Stimulated activated memory B cell treated with anti-CD40 and anti-IgM and Interleukin-4, amounts not matched to agents 10 μg/mL and 1 μg/mL and 100 μg/mL, for 72 hours (primary cell): ENCODE results near the gene SPEM1.

Experiments
- ATAC-seq: fragments of 150-1000 bp; cut with Tn5 transposase; 2 replicates; pipeline ENCODE4 v1.10.0; 2021
- H3K27ac Mint-ChIP-seq: one replicate; pipeline ENCODE4 v1.8.0; 2022; ENCODE audit warnings: mild to moderate bottlenecking, mixed read lengths
- H3K27me3 Mint-ChIP-seq: one replicate; pipeline ENCODE4 v1.8.0; 2022; ENCODE audit warnings: mixed read lengths
- H3K36me3 Mint-ChIP-seq: one replicate; pipeline ENCODE4 v1.8.0; 2022; ENCODE audit warnings: mixed read lengths
- H3K4me1 Mint-ChIP-seq: one replicate; pipeline ENCODE4 v1.8.0; 2022; ENCODE audit warnings: mixed read lengths
- H3K4me3 Mint-ChIP-seq: one replicate; pipeline ENCODE4 v1.8.0; 2022; ENCODE audit warnings: mild to moderate bottlenecking, moderate library complexity, mixed read lengths
- H3K9me3 Mint-ChIP-seq: one replicate; pipeline ENCODE4 v1.8.0; 2022; ENCODE audit warnings: mixed read lengths

SPEM1 gene

DNA sequence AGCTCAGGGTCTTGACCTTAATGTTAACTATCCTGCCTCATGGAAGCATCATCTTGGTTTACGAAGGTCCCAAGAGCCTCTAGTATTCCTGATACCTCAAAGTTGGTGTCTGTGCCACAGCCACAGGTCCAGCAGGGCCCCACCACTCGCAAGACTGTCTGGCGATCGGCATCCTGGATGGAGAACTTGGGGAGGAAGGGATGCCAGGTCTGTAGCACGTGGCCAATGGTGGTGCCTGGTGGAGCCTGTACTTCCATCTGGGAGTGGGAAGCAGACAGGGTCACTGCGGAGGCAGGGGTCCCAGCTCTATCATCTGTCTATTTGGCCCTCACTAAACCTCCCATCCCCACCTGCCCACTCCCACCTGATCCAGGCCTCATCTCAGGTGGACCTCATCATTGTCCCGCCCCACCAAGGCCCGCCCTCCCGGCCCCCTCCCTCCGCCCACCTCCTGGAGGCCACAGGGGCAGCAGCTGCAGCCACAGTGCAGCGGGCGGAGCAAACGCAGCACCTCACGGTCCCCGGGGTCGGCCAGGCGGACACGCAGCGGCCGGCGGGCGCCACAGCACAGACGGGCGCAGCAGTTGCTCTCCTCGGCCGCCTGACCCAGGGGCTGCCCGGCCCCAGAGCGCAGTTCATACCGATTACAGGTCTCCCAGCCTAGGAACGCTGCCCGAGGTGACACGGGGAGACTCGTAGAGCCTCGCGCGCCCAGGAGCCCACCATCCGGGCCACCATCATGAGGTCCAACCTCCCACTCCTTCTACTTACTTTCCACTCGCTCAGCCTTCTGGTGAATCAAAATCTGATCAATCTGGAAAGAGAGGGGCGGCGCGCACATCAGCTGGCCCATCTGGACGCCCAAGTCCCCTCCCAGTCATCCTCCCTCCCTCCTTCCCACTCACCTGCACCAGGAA lies 27.2 kb upstream of the SPEM1 start:
- Mint-ChIP-seq H3K27ac (peak overlapping the region; percentile 80), H3K4me1 (peaks cover 20% of the 10 kb centered on the region), H3K4me3 (peak overlapping the region; percentile 98), H3K36me3 (peaks cover 10% of the 10 kb centered on the region), H3K9me3 (no peaks in the 10 kb centered on the region), H3K27me3 (no peaks in the 10 kb centered on the region)
- ATAC-seq = no peak

GRCh38 chr17:7393613-7394451 lies 26.3 kb upstream of the SPEM1 start:
- Mint-ChIP-seq H3K36me3 (peaks cover 10% of the 10 kb centered on the region), H3K27ac (peak overlapping the region; percentile 80), H3K4me1 (peaks cover 20% of the 10 kb centered on the region), H3K27me3 (no peaks in the 10 kb centered on the region), H3K4me3 (peak overlapping the region; percentile 98), H3K9me3 (no peaks in the 10 kb centered on the region)
- ATAC-seq = peak; percentile 72

- no peaks in the 10 kb centered on the region for H3K9me3 Mint-ChIP-seq
- H3K27ac Mint-ChIP-seq = peak within 1 kb of the TSS; percentile 80
- H3K4me3 Mint-ChIP-seq = peak within 1 kb of the TSS; percentile 98
- ATAC-seq = peak; percentile 95
- peaks cover 7% of the 10 kb centered on the region for H3K36me3 Mint-ChIP-seq
- H3K27me3 Mint-ChIP-seq = no peaks in the 10 kb centered on the region
- peaks cover 20% of the 10 kb centered on the region for H3K4me1 Mint-ChIP-seq
Observed at GRCh38 chr17:7394452-7395191, 25.5 kb upstream of the SPEM1 start, which contains the start of gene PLSCR3. TSS of gene PLSCR3 (minus strand) at chr17:7394525. CDS start at chr17:7394110, 415 bp downstream.

DNA sequence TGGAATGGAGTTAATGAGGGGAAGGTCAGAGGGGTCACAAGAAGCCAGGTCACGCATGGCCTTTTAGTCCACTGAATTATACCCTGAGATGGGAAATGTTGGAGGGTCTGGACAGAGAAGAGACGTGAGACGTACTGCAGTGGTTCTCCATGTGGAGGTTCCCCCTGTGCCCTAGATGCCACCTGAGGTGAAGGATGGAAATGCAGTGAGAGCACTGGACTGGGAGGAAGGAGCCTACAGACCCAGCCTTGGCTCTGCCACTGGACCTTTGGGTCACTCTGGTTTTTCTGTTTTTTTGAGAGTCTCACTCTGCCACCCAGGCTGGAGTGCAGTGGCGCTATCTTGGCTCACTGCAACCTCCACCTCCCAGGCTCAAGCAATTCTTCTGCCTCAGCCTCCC lies 24.0 kb upstream of the SPEM1 start:
- no peaks in the 10 kb centered on the region for H3K27me3 Mint-ChIP-seq
- H3K36me3 Mint-ChIP-seq = no peaks in the 10 kb centered on the region
- ATAC-seq = no peak
- H3K4me1 Mint-ChIP-seq = peaks cover 15% of the 10 kb centered on the region
- no peak overlapping the region for H3K4me3 Mint-ChIP-seq
- H3K27ac Mint-ChIP-seq = no peak overlapping the region
- no peaks in the 10 kb centered on the region for H3K9me3 Mint-ChIP-seq

DNA sequence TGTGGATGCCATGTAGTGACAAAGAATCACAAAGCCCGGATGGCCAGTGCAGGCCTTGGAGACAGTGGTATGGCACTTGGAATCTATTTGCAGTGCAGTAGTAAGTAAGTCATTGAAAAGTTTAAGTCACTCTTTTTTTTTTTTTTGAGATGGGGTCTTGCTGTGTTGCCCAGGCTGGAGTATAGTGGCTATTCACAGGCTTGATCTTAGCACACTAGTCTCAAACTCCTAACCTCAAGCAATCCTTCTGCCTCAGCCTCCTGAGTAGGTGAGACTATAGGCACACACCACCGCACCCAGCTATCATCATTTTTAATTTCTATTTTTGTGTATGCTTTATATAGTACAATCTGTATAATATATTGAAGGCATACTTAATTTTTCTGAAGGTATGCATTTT lies 21.5 kb upstream of the SPEM1 start:
- Mint-ChIP-seq H3K9me3 (no peaks in the 10 kb centered on the region), H3K27ac (no peak overlapping the region), H3K27me3 (no peaks in the 10 kb centered on the region), H3K4me1 (peaks cover 13% of the 10 kb centered on the region), H3K36me3 (no peaks in the 10 kb centered on the region), H3K4me3 (no peak overlapping the region)
- no peak for ATAC-seq

GRCh38 chr17:7403043-7403726 lies 16.9 kb upstream of the SPEM1 start:
- peaks cover 13% of the 10 kb centered on the region for H3K4me1 Mint-ChIP-seq
- H3K27ac Mint-ChIP-seq = peak overlapping the region; percentile 89
- H3K36me3 Mint-ChIP-seq = no peaks in the 10 kb centered on the region
- peak overlapping the region; percentile 98 for H3K4me3 Mint-ChIP-seq
- no peaks in the 10 kb centered on the region for H3K9me3 Mint-ChIP-seq
- peaks cover 18% of the 10 kb centered on the region for H3K27me3 Mint-ChIP-seq
- no peak for ATAC-seq

DNA sequence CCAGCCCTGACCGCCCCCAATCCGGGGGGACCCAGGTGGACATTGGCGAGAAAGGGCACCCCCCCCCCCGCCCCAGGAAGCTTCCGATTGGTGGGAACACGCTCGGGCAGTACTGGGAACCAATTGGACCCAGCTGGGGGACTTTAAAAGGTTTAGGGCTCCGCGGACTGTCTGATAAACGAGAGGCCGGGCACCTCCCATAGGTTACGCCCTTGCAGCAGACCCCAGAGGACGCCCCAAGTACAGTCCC lies 16.5 kb upstream of the SPEM1 start:
- Mint-ChIP-seq H3K27me3 (peaks cover 18% of the 10 kb centered on the region), H3K9me3 (no peaks in the 10 kb centered on the region), H3K4me3 (peak overlapping the region; percentile 98), H3K4me1 (peaks cover 13% of the 10 kb centered on the region), H3K27ac (peak overlapping the region; percentile 89), H3K36me3 (no peaks in the 10 kb centered on the region)
- ATAC-seq = peak; percentile 55

DNA sequence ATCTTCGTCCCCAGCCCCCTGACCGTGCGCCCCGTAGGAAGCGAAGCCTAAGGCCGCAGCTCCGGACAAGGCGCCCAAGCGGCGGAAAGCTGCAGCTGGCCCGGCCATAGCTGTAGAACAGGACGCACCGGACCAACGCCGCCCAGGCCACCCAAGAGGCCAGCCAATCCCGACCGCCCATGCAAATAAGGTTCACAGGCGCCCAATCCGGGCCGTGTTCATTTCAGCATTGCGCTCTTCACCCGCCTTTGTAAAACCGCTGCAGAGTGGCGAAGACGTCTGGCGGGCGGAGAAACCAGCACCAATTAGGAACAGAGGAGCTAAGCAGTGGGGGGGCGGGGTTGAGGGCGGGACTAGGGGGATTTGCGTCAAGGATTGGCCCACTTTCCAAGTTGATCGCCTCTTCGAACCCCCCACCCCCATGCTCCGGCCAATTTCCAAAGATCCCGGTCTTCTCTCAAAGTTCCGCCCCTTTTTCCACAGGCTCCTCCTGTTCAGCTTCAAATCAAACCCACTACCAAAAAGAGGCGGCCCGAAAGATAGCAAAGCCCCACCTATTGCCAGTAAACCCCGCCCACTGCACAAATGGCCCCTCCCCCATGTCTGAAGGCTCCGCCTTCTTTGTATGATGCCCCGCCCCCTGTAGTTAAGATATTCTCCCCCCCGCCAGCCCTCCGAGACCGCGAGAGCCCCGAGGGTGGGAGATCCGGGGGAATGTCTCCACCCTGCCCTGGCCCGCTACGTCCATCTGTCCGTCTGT lies 16.0 kb upstream of the SPEM1 start, which contains the start of gene TMEM256:
Gene TMEM256 (minus strand): TSS at position 121 of the 760 bp plus-strand sequence. CDS start 13 bp downstream, at position 108.
- Mint-ChIP-seq H3K9me3 (no peaks in the 10 kb centered on the region), H3K27ac (peak within 1 kb of the TSS; percentile 89), H3K36me3 (no peaks in the 10 kb centered on the region), H3K4me1 (peaks cover 13% of the 10 kb centered on the region), H3K4me3 (peak within 1 kb of the TSS; percentile 98), H3K27me3 (peaks cover 22% of the 10 kb centered on the region)
- ATAC-seq = peak; percentile 96

DNA sequence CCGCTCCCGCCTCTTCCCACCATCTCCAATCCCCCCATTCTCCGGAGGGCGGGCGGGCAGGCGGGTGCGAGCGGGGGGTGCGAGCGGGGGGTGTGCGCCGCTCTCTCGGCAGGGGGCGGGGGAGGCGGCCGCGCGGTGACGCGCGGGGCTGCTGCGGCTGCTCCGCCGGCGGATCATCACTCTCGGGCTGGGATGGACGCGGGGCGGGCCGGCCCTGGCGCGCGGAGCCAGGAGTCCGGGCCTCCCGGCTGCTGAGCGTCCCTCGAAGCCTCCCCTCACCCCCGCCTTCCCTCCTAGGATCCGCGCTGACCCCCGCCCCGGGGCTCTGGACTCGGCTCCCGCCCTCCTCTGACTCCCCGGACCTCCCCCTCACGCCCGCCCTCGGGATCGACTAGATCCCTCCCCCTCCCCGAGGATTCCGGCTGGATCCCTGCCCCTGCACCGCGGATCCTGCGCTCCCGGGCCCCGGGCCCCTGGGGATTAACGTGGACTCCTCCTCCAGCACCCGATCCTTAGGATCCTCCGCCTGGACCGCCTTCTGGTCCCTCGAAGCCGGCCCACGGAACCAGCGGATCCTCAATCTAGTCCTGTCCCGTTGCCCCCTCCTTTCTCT lies 15.3 kb upstream of the SPEM1 start:
- Mint-ChIP-seq H3K9me3 (no peaks in the 10 kb centered on the region), H3K36me3 (no peaks in the 10 kb centered on the region), H3K4me3 (peak overlapping the region; percentile 98), H3K27ac (peak overlapping the region; percentile 89), H3K27me3 (peaks cover 29% of the 10 kb centered on the region), H3K4me1 (peaks cover 13% of the 10 kb centered on the region)
- ATAC-seq = peak; percentile 21

- peaks cover 32% of the 10 kb centered on the region for H3K27me3 Mint-ChIP-seq
- ATAC-seq = no peak
- peaks cover 13% of the 10 kb centered on the region for H3K4me1 Mint-ChIP-seq
- peak overlapping the region; percentile 89 for H3K27ac Mint-ChIP-seq
- no peaks in the 10 kb centered on the region for H3K36me3 Mint-ChIP-seq
- H3K9me3 Mint-ChIP-seq = no peaks in the 10 kb centered on the region
- H3K4me3 Mint-ChIP-seq = peak overlapping the region; percentile 87
Observed at GRCh38 chr17:7405350-7406234, 14.5 kb upstream of the SPEM1 start.

DNA sequence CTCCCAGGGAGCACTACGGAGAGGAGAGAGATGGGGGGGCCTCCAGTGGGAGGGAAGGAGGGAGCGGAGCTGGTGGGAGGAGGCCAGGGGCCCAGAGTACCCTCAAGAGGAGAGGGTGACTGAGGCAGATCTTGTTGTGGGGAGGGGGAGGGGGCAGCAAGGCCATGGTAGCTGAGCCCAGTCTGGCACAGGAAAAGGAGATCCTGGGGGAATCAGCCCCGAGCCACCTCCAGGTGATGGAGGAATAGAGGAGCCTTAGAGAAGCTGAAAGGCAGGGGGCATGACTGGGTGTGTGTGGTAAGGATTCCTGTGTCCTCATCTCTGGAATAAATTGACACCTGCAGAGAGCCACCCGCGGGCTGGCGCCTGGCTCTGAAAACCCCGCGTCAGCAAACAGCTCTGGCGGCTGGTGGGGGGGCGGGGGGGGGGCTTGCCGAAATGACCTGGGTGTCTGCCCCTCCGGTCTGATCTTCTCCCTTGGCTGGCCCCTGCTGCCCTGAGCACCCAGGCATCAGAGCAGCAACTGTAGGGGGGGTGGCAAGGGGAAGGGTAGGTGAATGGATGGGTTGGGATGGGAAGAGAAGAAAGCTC lies 13.8 kb upstream of the SPEM1 start:
- no peaks in the 10 kb centered on the region for H3K9me3 Mint-ChIP-seq
- H3K36me3 Mint-ChIP-seq = no peaks in the 10 kb centered on the region
- no peak for ATAC-seq
- H3K4me1 Mint-ChIP-seq = peaks cover 13% of the 10 kb centered on the region
- H3K27me3 Mint-ChIP-seq = peaks cover 32% of the 10 kb centered on the region
- H3K4me3 Mint-ChIP-seq = no peak overlapping the region
- H3K27ac Mint-ChIP-seq = no peak overlapping the region

DNA sequence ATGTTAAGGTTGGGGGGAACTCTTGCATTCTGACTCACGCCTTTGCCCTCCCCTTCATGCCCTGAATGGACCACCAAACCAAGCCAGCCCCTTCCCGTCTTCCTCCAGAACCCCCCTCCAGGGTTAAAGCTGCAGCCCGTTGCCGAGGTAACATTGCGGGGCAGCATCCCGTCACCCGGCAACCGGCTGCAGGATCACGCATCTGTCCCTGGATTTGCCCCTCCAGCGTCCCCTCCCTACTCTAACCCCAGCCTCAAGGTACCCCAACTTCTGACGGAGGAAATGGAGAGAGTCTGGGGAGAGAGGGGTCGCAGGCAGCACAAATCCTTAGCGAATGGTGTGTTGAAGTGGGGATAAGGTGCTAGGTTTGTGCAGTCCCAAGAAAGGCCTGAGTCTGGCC lies 13.0 kb upstream of the SPEM1 start:
- H3K4me1 Mint-ChIP-seq = peaks cover 13% of the 10 kb centered on the region
- no peak overlapping the region for H3K4me3 Mint-ChIP-seq
- H3K27me3 Mint-ChIP-seq = peaks cover 32% of the 10 kb centered on the region
- H3K9me3 Mint-ChIP-seq = no peaks in the 10 kb centered on the region
- H3K27ac Mint-ChIP-seq = no peak overlapping the region
- H3K36me3 Mint-ChIP-seq = no peaks in the 10 kb centered on the region
- ATAC-seq = no peak
